Cardiac septum (tissue), 1 donor: ENCODE results near the gene ORAI2. TPM values are rescaled to one million over a fixed set of nuclear protein-coding genes. Genes with fewer than 3 reads are reported as not detected.
"Not testable (repeated sequence)": the region's sequence is repeated elsewhere in the genome, so short reads cannot be mapped to it uniquely, and the experiment has no call there.

Experiments
- DNase-seq: peaks from one replicate; pipeline ENCODE4 v3.0.0-alpha.2; 2020; ENCODE audit warnings: low spot score
- intact Hi-C: fragments of 100-400 bp; cut with DNase I; formaldehyde crosslinking; loops from one replicate; pipeline ENCODE4 v1.14.0; 2022
- microRNA-seq: library from miRNA; unstranded; fragments of <30 nt; microRNA quantifications from one replicate; pipeline ENCODE4 v1.2.0, GENCODE V29; 2020
- total RNA-seq: library from RNA; stranded (reverse); fragmentation: NEBNext Ultra II Directional; extraction: Animal tissue kit (Norgen Biotek cat#: 25700); gene quantifications from one replicate; pipeline ENCODE4 v1.2.1, GENCODE V29; 2021
- donor health status: DM: no; HTN: no; CAD: no.

The ORAI2 gene
- total RNA-seq, 1 donor from 2014 or later: 6.8 TPM

- intact Hi-C loops: not testable (repeated sequence)
- peak; percentile 71 for DNase-seq
These were observed 46.7 kb downstream of the ORAI2 start for GRCh38 chr7:102479982-102480637.

- DNase-seq, intact Hi-C loops: not testable (repeated sequence)
These were observed 48.6 kb downstream of the ORAI2 start for GRCh38 chr7:102481962-102482361.

GRCh38 chr7:102484317-102484716 is 50.9 kb downstream of the ORAI2 start:
- DNase-seq, intact Hi-C loops: not testable (repeated sequence)

GRCh38 chr7:102490529-102491075 is 57.2 kb downstream of the ORAI2 start:
- intact Hi-C loops: not testable (repeated sequence)

GRCh38 chr7:102493220-102493935 is 60.0 kb downstream of the ORAI2 start:
- DNase-seq, intact Hi-C loops: not testable (repeated sequence)

More at GRCh38 chr7:102490529-102491075, 57.2 kb downstream of the ORAI2 start:
- peak; percentile 71 for DNase-seq

GRCh38 chr7:102494026-102494425 is 60.7 kb downstream of the ORAI2 start:
- DNase-seq, intact Hi-C loops: not testable (repeated sequence)

- intact Hi-C loops, DNase-seq: not testable (repeated sequence)
These were observed 61.2 kb downstream of the ORAI2 start for GRCh38 chr7:102494473-102495149.

GRCh38 chr7:102496861-102497260 is 63.5 kb downstream of the ORAI2 start:
- peak; percentile 70 for DNase-seq
- intact Hi-C loops: not testable (repeated sequence)

GRCh38 chr7:102497308-102497707 is 63.9 kb downstream of the ORAI2 start:
- intact Hi-C loops: not testable (repeated sequence)
- peak; percentile 75 for DNase-seq

- DNase-seq, intact Hi-C loops: not testable (repeated sequence)
These were observed 64.9 kb downstream of the ORAI2 start for GRCh38 chr7:102498321-102498720.

GRCh38 chr7:102503141-102503540 is 69.8 kb downstream of the ORAI2 start:
- DNase-seq, intact Hi-C loops: not testable (repeated sequence)

- DNase-seq: peak; percentile 68
- intact Hi-C loops: not testable (repeated sequence)
These were observed 72.2 kb downstream of the ORAI2 start for GRCh38 chr7:102505298-102506185.

Small RNA genes within 50 kb of the gene (microRNA-seq; reads per million reads assigned to microRNA genes)
- gene MIR4467: not detected
- not detected for gene MIR5090
- gene MIR548O: not detected

Other genes with a start within 250 kb of the ORAI2 start
- 3.1 TPM for gene SH2B2, start 146.7 kb upstream of the ORAI2 start, total RNA-seq
- not detected for gene SPDYE6, start 77.1 kb upstream of the ORAI2 start, total RNA-seq
- gene PRKRIP1, start 37.2 kb upstream of the ORAI2 start, total RNA-seq: 15.4 TPM
- gene ALKBH4, start 31.3 kb downstream of the ORAI2 start, total RNA-seq: 6.5 TPM
- gene LRWD1, start 31.4 kb downstream of the ORAI2 start, total RNA-seq: 9.9 TPM
- 58.7 TPM for gene POLR2J, start 45.3 kb downstream of the ORAI2 start, total RNA-seq
- gene RASA4B, start 84.2 kb downstream of the ORAI2 start, total RNA-seq: 6.3 TPM
- 7.7 TPM for gene UPK3BL2, start 110.1 kb downstream of the ORAI2 start, total RNA-seq
- not detected for gene SPDYE2, start 117.7 kb downstream of the ORAI2 start, total RNA-seq
- 18.9 TPM for gene POLR2J3, start 139.0 kb downstream of the ORAI2 start, total RNA-seq
- 40.9 TPM for gene RASA4, start 183.2 kb downstream of the ORAI2 start, total RNA-seq
- gene UPK3BL1, start 209.2 kb downstream of the ORAI2 start, total RNA-seq: 10.3 TPM
- not detected for gene SPDYE2B, start 216.7 kb downstream of the ORAI2 start, total RNA-seq
- gene POLR2J2, start 238.1 kb downstream of the ORAI2 start, total RNA-seq: 6.5 TPM